Measurements from ENCODE around the gene ZNF474.

DNA sequence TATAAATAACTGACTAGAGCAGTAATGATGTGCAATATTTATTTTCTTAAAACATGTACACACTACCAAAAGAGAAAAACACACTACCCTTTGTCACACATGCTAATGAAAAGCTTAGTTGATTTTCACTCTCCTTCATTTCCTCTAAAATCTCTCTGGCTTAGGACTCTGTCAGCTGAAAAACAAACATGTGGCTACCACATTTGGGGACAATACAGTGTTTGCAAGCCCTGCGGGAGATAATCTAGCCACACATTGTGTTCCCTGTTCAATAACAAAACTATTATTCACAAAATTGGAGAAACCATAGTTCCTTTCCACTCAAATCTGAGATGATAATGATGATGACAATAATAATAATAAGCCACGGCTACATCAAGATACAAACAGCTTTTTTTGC is 47.8 kb upstream of the ZNF474 start:
- TF ChIP-seq, protein P1, sequence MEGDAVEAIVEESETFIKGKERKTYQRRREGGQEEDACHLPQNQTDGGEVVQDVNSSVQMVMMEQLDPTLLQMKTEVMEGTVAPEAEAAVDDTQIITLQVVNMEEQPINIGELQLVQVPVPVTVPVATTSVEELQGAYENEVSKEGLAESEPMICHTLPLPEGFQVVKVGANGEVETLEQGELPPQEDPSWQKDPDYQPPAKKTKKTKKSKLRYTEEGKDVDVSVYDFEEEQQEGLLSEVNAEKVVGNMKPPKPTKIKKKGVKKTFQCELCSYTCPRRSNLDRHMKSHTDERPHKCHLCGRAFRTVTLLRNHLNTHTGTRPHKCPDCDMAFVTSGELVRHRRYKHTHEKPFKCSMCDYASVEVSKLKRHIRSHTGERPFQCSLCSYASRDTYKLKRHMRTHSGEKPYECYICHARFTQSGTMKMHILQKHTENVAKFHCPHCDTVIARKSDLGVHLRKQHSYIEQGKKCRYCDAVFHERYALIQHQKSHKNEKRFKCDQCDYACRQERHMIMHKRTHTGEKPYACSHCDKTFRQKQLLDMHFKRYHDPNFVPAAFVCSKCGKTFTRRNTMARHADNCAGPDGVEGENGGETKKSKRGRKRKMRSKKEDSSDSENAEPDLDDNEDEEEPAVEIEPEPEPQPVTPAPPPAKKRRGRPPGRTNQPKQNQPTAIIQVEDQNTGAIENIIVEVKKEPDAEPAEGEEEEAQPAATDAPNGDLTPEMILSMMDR (IDR thresholded peaks at IDR 0.05), result no peak
- TF ChIP-seq POLR2A (IDR thresholded peaks at IDR 0.05), result no peak
